GM18505 (cell line): Measurements from ENCODE around the gene PCBD1.
"Not testable (repeated sequence)": the region's sequence is repeated elsewhere in the genome, so short reads cannot be mapped to it uniquely, and the experiment has no call there.

Experiments used
- ATAC-seq: cut with Tn5 transposase; IDR thresholded peaks from one replicate; pipeline ENCODE4 v1.9.1; 2021; ENCODE audit not compliant: unreplicated experiment
- POLR2A ChIP-seq: IDR thresholded peaks from 4 replicates; pipeline ENCODE4 v1.6.1; 2011; ENCODE audit warnings: borderline replicate concordance; ENCODE audit not compliant: insufficient read depth, insufficient read length; ENCODE audit errors: extremely low read depth

The PCBD1 gene

DNA sequence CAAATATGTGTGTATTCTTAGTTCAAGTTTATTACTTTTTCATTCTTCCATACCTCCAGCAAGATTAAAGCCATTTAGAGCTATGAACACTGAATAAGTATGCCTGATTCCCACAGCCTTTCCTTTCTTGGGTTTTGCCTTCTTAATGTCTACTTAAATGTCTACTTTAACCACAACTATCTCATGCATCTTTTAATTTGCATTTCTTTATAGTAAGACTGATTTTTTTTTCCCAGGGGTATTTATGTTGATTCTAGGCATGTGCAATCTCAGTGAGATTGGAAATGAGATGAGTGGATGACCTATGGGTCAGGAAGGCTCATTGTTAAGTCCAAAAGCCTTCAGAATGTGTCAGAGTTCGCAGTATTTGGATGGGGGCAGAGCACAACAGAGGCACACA, 3.6 kb downstream of the PCBD1 start:
- no peak for TF ChIP-seq POLR2A
- no peak for ATAC-seq

- no peak for ATAC-seq
- TF ChIP-seq POLR2A, result no peak
These were observed 8.3 kb downstream of the PCBD1 start for GRCh38 chr10:70880077-70880534.

DNA sequence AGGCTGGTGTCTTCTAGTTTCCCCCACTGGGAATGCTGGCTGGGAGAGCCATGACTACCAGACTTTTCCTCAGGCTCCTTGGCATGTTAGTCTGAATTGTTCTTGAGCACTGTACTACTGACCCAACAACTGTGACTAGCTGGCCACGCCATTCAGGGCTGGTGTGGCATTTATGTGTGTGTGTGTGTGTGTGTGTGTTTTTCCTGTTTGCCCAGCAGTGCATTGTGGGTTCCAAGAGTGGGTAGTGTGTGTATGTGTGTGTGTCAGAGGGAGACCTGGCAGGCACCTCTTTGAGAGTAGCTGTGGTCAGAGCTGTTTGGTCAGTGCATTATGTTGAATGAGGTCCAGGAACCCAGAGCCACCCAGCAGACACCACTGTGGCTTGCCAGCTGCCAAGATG, 9.2 kb downstream of the PCBD1 start:
- no peak for TF ChIP-seq POLR2A
- no peak for ATAC-seq

DNA sequence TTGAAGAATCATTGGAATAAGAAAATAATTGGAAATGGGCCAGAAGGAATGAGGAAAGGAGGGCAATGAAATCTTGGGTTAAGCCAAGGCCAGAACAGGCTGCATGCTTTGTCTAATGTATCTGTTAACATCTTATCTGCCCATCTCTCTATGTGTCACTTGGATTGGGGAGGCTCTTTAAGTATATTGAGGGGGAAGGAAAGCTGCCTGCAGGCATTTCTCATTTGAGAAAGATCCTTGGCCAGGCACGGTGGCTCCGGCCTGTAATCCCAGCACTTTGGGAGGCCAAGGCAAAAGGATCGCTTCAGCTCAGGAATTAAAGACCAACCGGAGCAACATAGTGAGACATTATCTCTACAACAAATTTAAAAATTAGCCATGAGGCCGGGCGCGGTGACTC, 14.3 kb downstream of the PCBD1 start:
- no peak for TF ChIP-seq POLR2A
- ATAC-seq, result no peak

- no peak for TF ChIP-seq POLR2A
- no peak for ATAC-seq
These were observed 16.1 kb downstream of the PCBD1 start for GRCh38 chr10:70872291-70872690.

GRCh38 chr10:70866424-70866823, 21.9 kb downstream of the PCBD1 start:
- no peak for ATAC-seq
- TF ChIP-seq POLR2A, result no peak

- no peak for TF ChIP-seq POLR2A
- ATAC-seq, result no peak
These were observed 23.4 kb downstream of the PCBD1 start for GRCh38 chr10:70864935-70865334.

DNA sequence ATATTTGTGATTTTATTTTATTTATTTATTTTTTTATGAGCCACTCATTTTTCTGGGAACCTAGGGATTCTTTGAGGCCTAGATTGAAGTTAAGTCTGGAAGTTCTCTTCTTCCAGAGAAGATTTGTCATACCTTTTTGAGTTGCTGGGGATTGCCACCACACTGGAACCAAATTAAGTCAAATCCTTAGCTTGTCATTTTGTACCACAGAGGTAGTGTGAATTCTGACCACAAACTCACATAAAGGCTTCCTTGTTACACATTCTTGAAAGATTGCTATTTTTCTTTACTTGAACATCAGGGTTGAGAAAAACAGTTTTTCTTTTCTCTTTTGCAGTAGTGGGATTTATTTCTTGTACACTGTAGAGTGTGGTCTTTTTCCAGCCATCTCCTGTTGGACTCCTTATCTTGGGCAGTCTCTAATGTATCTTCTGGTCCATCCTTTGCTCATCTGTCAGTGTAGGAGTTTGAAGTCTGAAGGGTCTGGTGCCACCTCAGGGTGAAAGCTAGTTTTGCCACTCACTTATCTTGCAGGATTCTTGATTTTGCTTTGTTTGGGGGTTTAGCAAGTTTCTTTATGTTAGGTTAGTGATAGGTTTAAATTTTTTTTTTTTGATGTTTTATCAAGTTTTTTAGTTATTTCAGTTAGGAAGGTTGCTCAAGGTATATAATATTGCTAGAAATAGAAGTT, 24.8 kb downstream of the PCBD1 start:
- no peak for TF ChIP-seq POLR2A
- ATAC-seq, result no peak

GRCh38 chr10:70861495-70862197, 26.7 kb downstream of the PCBD1 start:
- ATAC-seq, result not testable (repeated sequence)

DNA sequence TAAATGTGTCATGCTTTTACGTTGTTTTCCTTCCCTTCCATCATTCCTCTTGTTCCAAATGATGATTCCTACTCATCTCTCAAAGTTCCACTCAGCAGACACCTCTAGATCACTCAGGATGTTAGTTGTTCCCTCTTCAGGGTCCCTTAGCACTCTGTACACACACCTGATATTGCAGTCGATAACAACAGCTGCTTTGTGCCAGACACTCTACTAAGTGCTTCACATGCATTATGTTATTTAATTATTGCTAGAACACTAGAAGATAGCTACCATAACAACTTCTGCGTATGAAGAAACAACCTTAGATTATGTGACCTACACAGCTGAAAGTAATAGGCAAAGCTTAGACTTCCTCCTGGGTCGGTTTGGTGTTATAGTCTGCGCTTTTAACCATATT, 29.6 kb downstream of the PCBD1 start:
- no peak for TF ChIP-seq POLR2A
- no peak for ATAC-seq

GRCh38 chr10:70856454-70856853, 31.9 kb downstream of the PCBD1 start:
- TF ChIP-seq POLR2A, result no peak
- ATAC-seq, result no peak

DNA sequence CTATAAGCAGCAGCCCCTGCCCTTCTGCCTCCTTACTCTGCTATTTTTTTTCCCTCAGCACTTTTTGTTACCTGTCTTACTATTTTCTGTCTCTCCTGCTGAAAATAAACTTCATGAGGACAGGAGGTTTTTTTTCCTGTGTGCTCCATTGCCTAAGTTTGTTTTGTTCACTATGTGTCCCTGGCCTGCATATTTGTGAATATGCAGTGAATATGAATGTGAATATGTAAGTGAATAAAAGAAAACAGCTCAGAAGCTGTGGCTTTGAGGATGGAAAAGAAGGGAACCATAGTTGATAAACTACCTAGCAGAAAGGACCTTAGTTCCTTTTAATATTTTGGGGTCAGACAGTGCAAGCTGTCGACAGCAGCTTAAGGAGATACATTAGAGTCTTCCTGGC, 34.9 kb downstream of the PCBD1 start:
- no peak for ATAC-seq
- TF ChIP-seq POLR2A, result no peak

DNA sequence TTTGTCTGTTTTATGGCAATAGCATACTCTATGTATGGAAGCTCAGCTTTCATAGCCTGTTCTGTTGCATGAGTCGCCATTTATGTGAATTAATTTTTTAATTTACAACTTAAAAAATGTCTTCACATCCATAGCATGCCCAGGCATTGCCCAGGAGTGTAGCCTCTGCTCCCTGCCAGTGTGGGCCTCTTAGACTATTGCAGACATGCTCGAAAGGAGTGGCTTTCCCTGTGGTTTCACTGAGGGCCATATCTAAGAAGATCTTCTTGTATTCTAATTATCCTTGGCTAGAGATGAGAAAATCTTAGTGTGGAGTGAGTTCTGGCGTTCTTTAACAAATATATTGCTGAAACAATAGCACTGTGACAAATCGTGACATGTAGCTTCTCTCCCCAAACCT, 35.3 kb downstream of the PCBD1 start:
- no peak for ATAC-seq
- TF ChIP-seq POLR2A, result no peak
